NB4 (cell line): ENCODE results near the gene GAS2L2.

Experiments used
- CTCF ChIP-seq: IDR thresholded peaks from one replicate; pipeline ENCODE4 v1.5.1; 2012; ENCODE audit warnings: low read depth, low read length
- MAX ChIP-seq: IDR thresholded peaks from 2 replicates; pipeline ENCODE4 v1.6.1; 2011; ENCODE audit warnings: low read depth, low read length
- POLR2A ChIP-seq: IDR thresholded peaks from 2 replicates; pipeline ENCODE4 v1.6.1; 2011; ENCODE audit warnings: mild to moderate bottlenecking; ENCODE audit not compliant: insufficient read length; ENCODE audit errors: extremely low read depth

- no peak for TF ChIP-seq POLR2A
- TF ChIP-seq CTCF = no peak
- no peak for TF ChIP-seq MAX
Measured at GRCh38 chr17:35773129-35773528, 20.1 kb upstream of the GAS2L2 start.
